GM12872 (cell line): ENCODE data around the gene PAX5.

ENCODE experiments used
- TF ChIP-seq, protein P1 (sequence below): IDR thresholded peaks from 3 replicates; pipeline ENCODE4 v1.5.1; 2011; ENCODE audit warnings: low read depth, mild to moderate bottlenecking, low read length, moderate library complexity; ENCODE audit not compliant: insufficient read depth

Gene PAX5

DNA sequence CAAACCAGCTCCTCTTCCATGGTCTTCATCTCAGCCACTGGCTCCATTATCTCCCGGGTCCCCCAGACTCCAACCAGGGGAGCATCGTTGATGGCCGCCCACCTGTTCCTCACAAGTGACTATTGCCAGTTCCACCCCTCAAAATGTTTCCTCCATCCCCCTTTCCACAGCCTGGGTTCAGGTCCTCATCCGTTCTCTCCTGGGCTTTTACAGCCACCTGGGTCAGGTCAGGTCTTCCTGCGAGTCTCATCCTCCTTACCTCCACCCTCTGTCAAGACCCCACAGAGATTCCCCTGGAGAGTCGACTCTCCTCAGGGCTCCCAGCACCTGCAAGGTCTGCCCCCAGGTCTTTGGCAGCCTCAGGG is 133.2 kb downstream of the PAX5 start:
- TF ChIP-seq, protein P1, sequence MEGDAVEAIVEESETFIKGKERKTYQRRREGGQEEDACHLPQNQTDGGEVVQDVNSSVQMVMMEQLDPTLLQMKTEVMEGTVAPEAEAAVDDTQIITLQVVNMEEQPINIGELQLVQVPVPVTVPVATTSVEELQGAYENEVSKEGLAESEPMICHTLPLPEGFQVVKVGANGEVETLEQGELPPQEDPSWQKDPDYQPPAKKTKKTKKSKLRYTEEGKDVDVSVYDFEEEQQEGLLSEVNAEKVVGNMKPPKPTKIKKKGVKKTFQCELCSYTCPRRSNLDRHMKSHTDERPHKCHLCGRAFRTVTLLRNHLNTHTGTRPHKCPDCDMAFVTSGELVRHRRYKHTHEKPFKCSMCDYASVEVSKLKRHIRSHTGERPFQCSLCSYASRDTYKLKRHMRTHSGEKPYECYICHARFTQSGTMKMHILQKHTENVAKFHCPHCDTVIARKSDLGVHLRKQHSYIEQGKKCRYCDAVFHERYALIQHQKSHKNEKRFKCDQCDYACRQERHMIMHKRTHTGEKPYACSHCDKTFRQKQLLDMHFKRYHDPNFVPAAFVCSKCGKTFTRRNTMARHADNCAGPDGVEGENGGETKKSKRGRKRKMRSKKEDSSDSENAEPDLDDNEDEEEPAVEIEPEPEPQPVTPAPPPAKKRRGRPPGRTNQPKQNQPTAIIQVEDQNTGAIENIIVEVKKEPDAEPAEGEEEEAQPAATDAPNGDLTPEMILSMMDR, result no peak

DNA sequence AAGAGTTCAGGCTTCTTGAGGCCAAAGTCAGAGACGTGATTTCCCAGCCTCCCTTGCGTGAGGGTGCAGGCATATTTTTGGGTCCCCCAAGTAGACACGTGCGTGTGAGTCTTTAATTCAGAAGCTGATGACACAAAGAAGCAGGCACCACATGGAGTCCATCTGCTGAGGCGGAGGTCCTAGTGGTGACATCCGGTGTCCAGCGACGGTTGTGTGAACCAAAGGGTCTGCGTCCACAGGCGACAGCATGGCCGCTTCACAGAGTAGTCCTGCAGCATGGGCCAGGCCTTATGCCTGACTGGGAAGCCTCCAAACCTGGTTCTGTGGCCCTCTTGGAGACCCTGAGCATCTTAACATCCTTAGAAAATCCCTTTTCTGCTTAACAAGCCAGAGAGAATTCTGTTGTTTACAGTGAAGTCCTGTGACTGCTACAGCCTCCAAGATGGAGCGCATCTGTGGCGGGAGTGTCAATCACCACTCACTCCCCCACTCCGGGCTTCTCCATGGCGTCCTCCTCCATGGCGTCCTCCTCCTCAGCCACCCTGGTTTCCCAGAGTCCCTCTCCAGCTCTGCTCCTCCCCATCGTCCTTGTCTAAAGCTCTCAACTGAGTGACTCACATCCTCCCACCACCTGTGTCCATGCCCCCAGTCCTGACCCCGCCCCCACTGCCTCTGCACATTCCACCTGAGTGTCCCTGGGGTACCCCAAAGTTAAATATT is 133.8 kb downstream of the PAX5 start:
- TF ChIP-seq, protein P1, result no peak

GRCh38 chr9:36899406-36899805 is 134.7 kb downstream of the PAX5 start:
- TF ChIP-seq, protein P1, result no peak

- TF ChIP-seq, protein P1, result no peak
These were observed 135.5 kb downstream of the PAX5 start for GRCh38 chr9:36898431-36899020.

DNA sequence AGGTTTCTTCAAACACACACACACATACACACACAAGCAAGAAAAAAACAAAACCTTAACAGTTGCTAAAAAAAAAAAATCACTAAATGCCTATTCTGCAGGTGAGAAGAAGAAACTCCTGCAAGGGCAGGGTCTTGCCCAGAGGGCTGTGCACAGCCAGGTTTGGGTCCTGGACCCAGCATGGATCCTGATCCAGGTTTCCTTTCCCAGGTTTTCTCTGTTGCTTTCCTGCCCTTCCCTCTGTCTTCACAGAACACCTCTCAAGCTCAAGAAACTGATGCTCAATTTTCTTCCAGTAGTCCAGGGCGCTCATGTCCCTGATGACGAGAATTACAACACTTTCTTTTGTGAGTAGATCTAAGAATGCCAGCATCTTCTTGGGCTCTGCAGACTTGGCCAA is 136.6 kb downstream of the PAX5 start:
- TF ChIP-seq, protein P1, result no peak

- TF ChIP-seq, protein P1, result no peak
These were observed 137.0 kb downstream of the PAX5 start for GRCh38 chr9:36897019-36897418.

DNA sequence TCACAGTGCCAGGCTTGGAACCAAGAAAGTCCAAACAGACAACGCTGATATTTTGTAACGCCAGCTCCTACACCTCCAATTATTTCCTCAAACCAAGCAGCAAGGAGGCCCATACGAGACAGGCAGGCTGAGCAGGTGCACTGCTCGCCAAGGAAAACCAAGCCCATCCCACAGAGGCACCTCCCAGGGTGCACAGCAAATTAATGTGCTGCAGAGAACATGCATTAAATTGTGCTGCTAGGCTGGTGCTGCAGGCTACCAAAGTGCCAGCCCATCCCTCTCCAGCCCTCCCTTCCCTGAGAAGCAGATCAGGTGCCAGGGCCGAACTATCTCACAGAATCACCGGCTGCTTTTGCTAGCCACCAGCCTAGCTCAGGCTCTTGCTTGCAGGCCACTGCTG is 137.8 kb downstream of the PAX5 start:
- TF ChIP-seq, protein P1, result no peak
